GM12892 (cell line): ENCODE measurements around the gene ABCC3.

Experiments
- DNase-seq: peaks from one replicate; pipeline ENCODE4 v3.0.0; 2011; ENCODE audit not compliant: insufficient read length
- FAIRE-seq: peaks from 2 replicates; lab custom pipeline; 2011; peaks lifted over from hg19 to GRCh38; lab: Jason Lieb, UNC
- POLR2A ChIP-seq: IDR thresholded peaks from 2 replicates; pipeline ENCODE4 v1.6.1; 2011; ENCODE audit warnings: low read depth, low read length, control low read depth
- POLR2AphosphoS5 ChIP-seq: IDR thresholded peaks from 2 replicates; pipeline ENCODE4 v1.6.1; 2011; ENCODE audit warnings: low read depth, low read length, control low read depth
- TAF1 ChIP-seq: IDR thresholded peaks from 2 replicates; pipeline ENCODE4 v1.6.1; 2011; ENCODE audit warnings: low read depth, mild to moderate bottlenecking, control low read depth, low read length, borderline replicate concordance

The ABCC3 gene

GRCh38 chr17:50594128-50594823 is 40.4 kb upstream of the ABCC3 start:
- TF ChIP-seq POLR2AphosphoS5 (no peak), POLR2A (no peak), TAF1 (no peak)
- no peak for FAIRE-seq
- DNase-seq: no peak

GRCh38 chr17:50594892-50595291 is 39.8 kb upstream of the ABCC3 start:
- FAIRE-seq: no peak
- no peak for DNase-seq
- TF ChIP-seq POLR2A: no peak
- no peak for TF ChIP-seq TAF1
- no peak for TF ChIP-seq POLR2AphosphoS5

- TF ChIP-seq POLR2AphosphoS5 (no peak), POLR2A (no peak), TAF1 (no peak)
- FAIRE-seq: no peak
These were observed 38.3 kb upstream of the ABCC3 start for GRCh38 chr17:50596191-50597037.

GRCh38 chr17:50598487-50598886 is 36.2 kb upstream of the ABCC3 start:
- no peak for DNase-seq
- FAIRE-seq: no peak
- TF ChIP-seq POLR2AphosphoS5 (no peak), POLR2A (no peak), TAF1 (no peak)

More at GRCh38 chr17:50596191-50597037, 38.3 kb upstream of the ABCC3 start:
- DNase-seq: no peak

- TF ChIP-seq POLR2A: no peak
- no peak for TF ChIP-seq TAF1
- TF ChIP-seq POLR2AphosphoS5: no peak
- FAIRE-seq: no peak
These were observed 35.1 kb upstream of the ABCC3 start for GRCh38 chr17:50599606-50600005.

GRCh38 chr17:50601823-50602375 is 32.8 kb upstream of the ABCC3 start:
- FAIRE-seq (no peak), DNase-seq (no peak)
- TF ChIP-seq POLR2A (no peak), POLR2AphosphoS5 (no peak), TAF1 (no peak)

More at GRCh38 chr17:50599606-50600005, 35.1 kb upstream of the ABCC3 start:
- DNase-seq: no peak

GRCh38 chr17:50602836-50603235 is 31.8 kb upstream of the ABCC3 start:
- DNase-seq (no peak), FAIRE-seq (no peak)
- TF ChIP-seq POLR2AphosphoS5 (no peak), TAF1 (no peak), POLR2A (no peak)

- DNase-seq (peak; percentile 53), FAIRE-seq (no peak)
- TF ChIP-seq TAF1 (no peak), POLR2A (no peak), POLR2AphosphoS5 (no peak)
These were observed 31.3 kb upstream of the ABCC3 start for GRCh38 chr17:50603340-50603739.

- no peak for TF ChIP-seq POLR2AphosphoS5
- no peak for TF ChIP-seq TAF1
- TF ChIP-seq POLR2A: no peak
- FAIRE-seq (no peak), DNase-seq (no peak)
These were observed 30.2 kb upstream of the ABCC3 start for GRCh38 chr17:50604513-50604912.

GRCh38 chr17:50605429-50605828 is 29.3 kb upstream of the ABCC3 start:
- TF ChIP-seq TAF1 (no peak), POLR2AphosphoS5 (no peak), POLR2A (no peak)
- DNase-seq (no peak), FAIRE-seq (no peak)

GRCh38 chr17:50607522-50608175 is 27.0 kb upstream of the ABCC3 start:
- TF ChIP-seq POLR2AphosphoS5 (no peak), POLR2A (no peak), TAF1 (no peak)
- FAIRE-seq: no peak
- DNase-seq: no peak
